Upper lobe of right lung (tissue), 1 donor: Measurements from ENCODE around the gene SMAD3. TPM values are rescaled to one million over a fixed set of nuclear protein-coding genes. Genes with fewer than 3 reads are reported as not detected.
A peak's percentile ranks its signal among the peaks of the same experiment; 100 is the strongest.

Source experiments
- ATAC-seq: fragments of 200-7000 bp; cut with Tn5 transposase; one replicate; pipeline ENCODE4 v1.9.1; 2020; ENCODE audit warnings: mild to moderate bottlenecking, moderate library complexity
- DNase-seq: peaks from one replicate; pipeline ENCODE4 v3.0.0-alpha.2; 2020
- H3K27ac ChIP-seq: fragments of 200-600 bp; one replicate; pipeline ENCODE4 v1.8.0; 2022
- H3K27me3 ChIP-seq: fragments of 200-600 bp; one replicate; pipeline ENCODE4 v1.8.0; 2022; ENCODE audit warnings: mild to moderate bottlenecking
- H3K36me3 ChIP-seq: fragments of 200-600 bp; one replicate; pipeline ENCODE4 v1.8.0; 2022
- H3K4me1 ChIP-seq: fragments of 200-600 bp; one replicate; pipeline ENCODE4 v1.8.0; 2022
- H3K4me3 ChIP-seq: fragments of 200-600 bp; one replicate; pipeline ENCODE4 v1.8.0; 2022; ENCODE audit warnings: mild to moderate bottlenecking
- H3K9me3 ChIP-seq: fragments of 200-600 bp; one replicate; pipeline ENCODE4 v1.8.0; 2022
- intact Hi-C: fragments of 100-400 bp; cut with DNase I; formaldehyde crosslinking; loops from one replicate; pipeline ENCODE4 v1.11.0; 2022
- total RNA-seq: library from RNA; stranded (reverse); fragmentation: NEBNext Ultra II Directional; extraction: Animal tissue kit (Norgen Biotek cat#: 25700); gene quantifications from one replicate; pipeline ENCODE4 v1.2.1, GENCODE V29; 2021
- TF ChIP-seq, protein P1 (sequence below): fragments of 200-600 bp; IDR thresholded peaks from one replicate; pipeline ENCODE4 v1.8.0; 2022; ENCODE audit warnings: antibody characterized with exemption
- donor health status: DM: no; HTN: yes; CAD: no; lungs with severe emphysema.

SMAD3 gene
- total RNA-seq, 1 donor from 2014 or later, result 31.6 TPM

DNA sequence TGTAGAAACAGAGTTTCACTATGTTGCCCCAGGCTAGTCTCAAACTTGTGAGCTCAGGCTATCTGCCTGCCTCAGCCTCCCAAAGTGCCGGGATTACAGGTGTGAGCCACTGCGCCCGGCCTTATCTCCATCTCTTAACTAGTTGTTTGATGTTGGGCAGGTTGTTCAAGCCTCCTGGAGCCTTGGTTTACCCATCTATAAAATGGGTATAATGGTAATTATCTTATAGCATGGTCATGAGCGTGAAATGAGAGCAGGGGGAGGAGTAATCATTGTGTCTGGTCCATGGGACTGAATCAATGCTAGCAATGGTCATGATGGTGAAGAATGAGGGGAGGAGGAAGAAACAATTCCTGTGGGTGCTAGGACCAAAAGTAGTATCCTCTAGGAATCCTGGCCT is 32.0 kb downstream of the SMAD3 start:
- no peaks in the 10 kb centered on the region for H3K27me3 ChIP-seq
- H3K36me3 ChIP-seq, result no peaks in the 10 kb centered on the region
- TF ChIP-seq, protein P1, sequence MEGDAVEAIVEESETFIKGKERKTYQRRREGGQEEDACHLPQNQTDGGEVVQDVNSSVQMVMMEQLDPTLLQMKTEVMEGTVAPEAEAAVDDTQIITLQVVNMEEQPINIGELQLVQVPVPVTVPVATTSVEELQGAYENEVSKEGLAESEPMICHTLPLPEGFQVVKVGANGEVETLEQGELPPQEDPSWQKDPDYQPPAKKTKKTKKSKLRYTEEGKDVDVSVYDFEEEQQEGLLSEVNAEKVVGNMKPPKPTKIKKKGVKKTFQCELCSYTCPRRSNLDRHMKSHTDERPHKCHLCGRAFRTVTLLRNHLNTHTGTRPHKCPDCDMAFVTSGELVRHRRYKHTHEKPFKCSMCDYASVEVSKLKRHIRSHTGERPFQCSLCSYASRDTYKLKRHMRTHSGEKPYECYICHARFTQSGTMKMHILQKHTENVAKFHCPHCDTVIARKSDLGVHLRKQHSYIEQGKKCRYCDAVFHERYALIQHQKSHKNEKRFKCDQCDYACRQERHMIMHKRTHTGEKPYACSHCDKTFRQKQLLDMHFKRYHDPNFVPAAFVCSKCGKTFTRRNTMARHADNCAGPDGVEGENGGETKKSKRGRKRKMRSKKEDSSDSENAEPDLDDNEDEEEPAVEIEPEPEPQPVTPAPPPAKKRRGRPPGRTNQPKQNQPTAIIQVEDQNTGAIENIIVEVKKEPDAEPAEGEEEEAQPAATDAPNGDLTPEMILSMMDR, result no peak
- H3K27ac ChIP-seq, result no peak overlapping the region
- DNase-seq, result no peak
- intact Hi-C loops, result no loop called here
- H3K9me3 ChIP-seq, result no peaks in the 10 kb centered on the region
- peaks cover 44% of the 10 kb centered on the region for H3K4me1 ChIP-seq
- no peak for ATAC-seq
- H3K4me3 ChIP-seq, result no peak overlapping the region

DNA sequence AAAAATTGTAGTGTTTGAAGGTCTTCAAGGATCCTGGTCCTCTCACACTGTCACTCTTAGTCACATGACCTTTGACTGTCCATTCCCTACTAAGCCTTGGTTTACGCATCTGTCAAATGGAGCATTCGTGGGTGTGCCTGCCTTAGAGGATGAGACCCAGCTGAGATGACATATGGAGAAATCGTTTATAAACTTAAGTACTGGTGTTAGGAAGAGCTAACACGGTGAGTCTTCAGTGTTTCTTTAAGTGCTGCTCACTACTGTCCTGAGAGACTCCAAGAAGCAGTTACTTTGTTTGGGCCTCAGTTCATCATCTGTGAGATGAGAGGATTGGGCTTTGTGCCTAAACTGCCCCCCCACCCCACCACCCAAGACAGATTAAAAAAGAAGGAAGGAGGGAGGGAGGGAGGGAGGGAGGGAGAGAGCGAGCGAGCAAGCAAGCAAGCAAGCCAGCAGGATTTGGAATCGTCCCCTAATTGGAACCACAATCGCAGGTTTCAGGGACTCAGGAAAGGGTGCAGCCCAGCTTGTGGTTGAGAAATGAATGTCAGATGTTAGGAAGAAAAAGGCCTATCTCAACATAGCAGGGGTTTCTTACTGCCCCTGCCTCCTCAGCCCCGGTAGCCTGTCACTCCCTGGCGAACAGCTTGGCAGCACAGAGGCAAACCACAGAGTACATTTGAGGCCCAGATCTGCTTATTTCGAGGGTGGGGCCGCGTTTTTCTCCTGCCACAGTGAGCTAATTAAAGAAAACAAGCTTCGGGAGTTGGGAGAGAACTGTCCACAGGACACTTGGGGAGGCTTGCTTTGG is 32.7 kb downstream of the SMAD3 start:
- Histone ChIP-seq H3K27me3 (no peaks in the 10 kb centered on the region), H3K27ac (peak overlapping the region; percentile 70), H3K4me1 (peaks cover 45% of the 10 kb centered on the region), H3K36me3 (no peaks in the 10 kb centered on the region), H3K9me3 (no peaks in the 10 kb centered on the region), H3K4me3 (peak overlapping the region; percentile 1)
- TF ChIP-seq, protein P1, result no peak
- DNase-seq, result no peak
- intact Hi-C loops, result no loop called here
- ATAC-seq, result peak; percentile 56

DNA sequence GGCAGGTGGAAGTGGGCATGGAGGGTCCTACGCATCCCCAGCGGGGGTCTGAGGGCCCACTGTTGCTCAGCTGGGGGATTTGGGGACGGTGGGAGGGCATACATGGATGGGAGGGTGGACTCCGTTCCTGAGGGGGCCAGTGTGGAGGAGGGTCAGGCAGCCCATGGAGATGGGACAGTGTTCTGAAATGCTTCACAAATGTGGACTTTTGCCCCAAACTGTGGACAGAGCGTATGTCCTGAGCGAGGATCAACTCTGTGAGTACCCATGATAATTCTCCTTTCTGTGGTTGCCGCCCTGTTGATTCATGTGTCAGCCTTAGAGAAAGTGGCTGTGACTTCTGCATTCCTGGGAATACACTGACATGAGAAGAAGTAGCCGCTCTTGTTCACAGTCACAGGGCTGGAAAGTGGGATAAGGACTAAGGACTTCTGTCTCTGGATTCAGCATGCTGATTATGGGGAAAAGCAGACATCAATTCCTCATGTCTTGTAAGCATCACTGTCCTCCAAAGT is 33.4 kb downstream of the SMAD3 start:
- H3K4me1 ChIP-seq, result peaks cover 48% of the 10 kb centered on the region
- H3K27me3 ChIP-seq, result no peaks in the 10 kb centered on the region
- DNase-seq (no peak), ATAC-seq (peak; percentile 12)
- H3K36me3 ChIP-seq, result no peaks in the 10 kb centered on the region
- TF ChIP-seq, protein P1, result no peak
- H3K27ac ChIP-seq, result peak overlapping the region; percentile 70
- no peaks in the 10 kb centered on the region for H3K9me3 ChIP-seq
- peak overlapping the region; percentile 1 for H3K4me3 ChIP-seq
- intact Hi-C loops, result no loop called here

DNA sequence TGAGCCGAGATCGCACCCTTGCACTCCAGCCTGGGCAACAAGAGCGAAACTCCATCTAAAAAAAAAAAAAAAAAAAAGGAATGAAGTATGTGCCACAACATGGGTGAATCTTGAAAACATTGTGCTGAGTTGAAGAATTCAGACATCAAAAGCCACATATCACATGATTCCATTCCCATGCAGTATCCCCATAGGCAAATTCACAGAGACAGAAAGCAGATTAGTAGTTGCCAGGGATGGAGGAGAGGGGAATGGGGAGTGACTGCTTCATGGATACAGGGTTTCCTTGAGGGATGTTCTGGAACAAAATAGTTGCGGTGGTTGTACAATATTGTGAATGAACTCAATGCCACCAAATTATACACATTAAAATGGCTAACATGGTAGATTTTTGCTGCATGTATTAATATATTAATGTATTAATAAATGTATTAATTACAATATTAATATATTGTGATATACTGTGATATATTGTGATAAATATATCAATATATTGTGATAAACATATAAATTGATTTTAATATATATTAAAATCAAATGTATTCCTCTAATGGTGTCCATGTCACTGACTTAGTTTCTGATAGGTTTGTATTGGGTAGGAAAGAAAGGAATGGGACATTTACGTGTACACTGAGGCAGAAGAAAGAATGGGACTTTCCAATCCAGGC is 34.9 kb downstream of the SMAD3 start:
- H3K4me3 ChIP-seq, result no peak overlapping the region
- no peaks in the 10 kb centered on the region for H3K9me3 ChIP-seq
- ATAC-seq, result no peak
- no peak for DNase-seq
- no peaks in the 10 kb centered on the region for H3K36me3 ChIP-seq
- TF ChIP-seq, protein P1, result no peak
- H3K4me1 ChIP-seq, result peaks cover 63% of the 10 kb centered on the region
- intact Hi-C loops, result no loop called here
- H3K27me3 ChIP-seq, result no peaks in the 10 kb centered on the region
- no peak overlapping the region for H3K27ac ChIP-seq

DNA sequence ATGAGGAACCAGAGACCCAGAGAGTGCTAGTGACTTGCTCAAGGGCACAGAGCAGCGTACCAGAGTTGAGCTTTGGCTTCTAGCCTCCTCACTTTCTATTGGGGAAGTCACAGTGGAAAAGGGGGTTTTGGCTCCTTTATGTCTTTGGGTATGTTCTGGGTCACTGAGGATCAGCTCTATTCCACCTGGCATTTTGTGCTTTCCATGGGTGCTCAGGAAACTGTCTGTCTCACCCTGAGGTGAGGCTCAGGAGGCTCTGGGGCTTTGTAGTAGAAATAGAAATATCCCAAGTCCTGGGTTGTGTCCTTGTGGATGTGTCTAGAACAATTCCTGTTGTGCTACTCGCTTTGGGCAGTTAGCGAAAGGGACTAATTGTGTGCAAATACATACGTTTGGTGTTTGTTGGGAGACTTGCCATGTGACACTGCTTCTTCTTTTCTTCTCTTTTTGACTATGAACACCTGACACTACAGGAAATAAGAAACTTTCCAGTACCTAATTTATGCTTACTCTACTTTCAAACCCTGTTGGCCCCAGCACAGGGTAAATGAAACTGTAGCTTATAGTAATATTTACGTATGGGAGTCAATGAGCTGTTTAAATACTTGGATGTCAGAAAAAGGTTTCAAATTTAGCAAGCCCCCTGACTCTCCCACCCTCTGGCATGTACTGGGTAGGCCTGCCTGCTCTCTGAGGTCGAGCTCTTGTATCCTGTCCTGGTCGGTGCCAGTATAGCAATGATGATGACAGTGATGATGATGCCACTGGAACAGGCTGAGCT is 35.6 kb downstream of the SMAD3 start:
- ATAC-seq (no peak), DNase-seq (no peak)
- intact Hi-C loops, result no loop called here
- TF ChIP-seq, protein P1, result no peak
- Histone ChIP-seq H3K4me3 (no peak overlapping the region), H3K4me1 (peaks cover 70% of the 10 kb centered on the region), H3K27me3 (no peaks in the 10 kb centered on the region), H3K36me3 (no peaks in the 10 kb centered on the region), H3K9me3 (no peaks in the 10 kb centered on the region), H3K27ac (no peak overlapping the region)
